ENCODE results near the gene RTL3. TPM values are rescaled to one million over a fixed set of nuclear protein-coding genes. Genes with fewer than 3 reads are reported as not detected.

Gene RTL3
- total and polyA plus RNA-seq, 9 of the 15 experiments (the other 6 are each of a cell fraction or from before 2014, with no cell fraction given) = not detected

DNA sequence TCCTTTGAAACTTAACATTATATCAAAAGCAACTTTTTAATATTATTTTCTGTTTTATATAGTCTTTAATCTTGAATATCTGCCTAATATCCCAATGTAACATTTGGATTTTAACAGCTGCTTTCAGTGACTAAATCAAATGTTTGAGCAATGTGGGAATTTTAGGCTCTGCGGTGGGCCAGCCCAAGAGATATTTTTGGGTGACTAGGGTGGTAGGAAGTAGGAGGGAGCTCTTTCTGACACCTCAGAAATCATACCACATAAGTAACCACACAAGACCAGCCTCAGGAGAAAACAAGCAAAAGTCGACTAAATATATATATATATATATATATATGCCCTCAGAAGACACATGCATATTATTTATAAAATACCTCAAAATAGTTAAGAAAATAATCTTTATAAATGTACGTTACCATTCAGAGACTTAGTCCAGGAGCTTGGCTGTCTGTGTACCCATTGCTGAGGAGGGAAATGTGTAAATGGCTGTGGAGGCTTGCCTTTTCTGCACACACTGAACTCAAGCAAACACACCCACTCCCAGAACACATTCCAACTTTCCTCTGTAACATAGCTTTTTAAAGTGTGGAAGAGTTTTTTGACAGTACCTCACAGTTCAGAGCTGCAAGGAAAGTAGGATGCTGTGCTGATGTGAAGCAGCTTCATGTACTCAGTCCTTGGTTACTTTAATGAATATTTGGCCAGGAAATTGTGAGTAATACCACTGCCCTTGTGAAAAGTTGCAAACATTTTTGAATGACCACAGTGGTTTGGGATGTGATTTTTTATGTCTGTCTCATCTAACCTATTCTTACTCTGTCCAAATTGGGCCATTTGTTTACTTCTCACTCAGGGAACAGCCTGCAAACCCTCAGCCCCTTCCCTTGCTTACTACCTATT, at the start of gene RTL3 (continued):
- TF ChIP-seq, protein P1, sequence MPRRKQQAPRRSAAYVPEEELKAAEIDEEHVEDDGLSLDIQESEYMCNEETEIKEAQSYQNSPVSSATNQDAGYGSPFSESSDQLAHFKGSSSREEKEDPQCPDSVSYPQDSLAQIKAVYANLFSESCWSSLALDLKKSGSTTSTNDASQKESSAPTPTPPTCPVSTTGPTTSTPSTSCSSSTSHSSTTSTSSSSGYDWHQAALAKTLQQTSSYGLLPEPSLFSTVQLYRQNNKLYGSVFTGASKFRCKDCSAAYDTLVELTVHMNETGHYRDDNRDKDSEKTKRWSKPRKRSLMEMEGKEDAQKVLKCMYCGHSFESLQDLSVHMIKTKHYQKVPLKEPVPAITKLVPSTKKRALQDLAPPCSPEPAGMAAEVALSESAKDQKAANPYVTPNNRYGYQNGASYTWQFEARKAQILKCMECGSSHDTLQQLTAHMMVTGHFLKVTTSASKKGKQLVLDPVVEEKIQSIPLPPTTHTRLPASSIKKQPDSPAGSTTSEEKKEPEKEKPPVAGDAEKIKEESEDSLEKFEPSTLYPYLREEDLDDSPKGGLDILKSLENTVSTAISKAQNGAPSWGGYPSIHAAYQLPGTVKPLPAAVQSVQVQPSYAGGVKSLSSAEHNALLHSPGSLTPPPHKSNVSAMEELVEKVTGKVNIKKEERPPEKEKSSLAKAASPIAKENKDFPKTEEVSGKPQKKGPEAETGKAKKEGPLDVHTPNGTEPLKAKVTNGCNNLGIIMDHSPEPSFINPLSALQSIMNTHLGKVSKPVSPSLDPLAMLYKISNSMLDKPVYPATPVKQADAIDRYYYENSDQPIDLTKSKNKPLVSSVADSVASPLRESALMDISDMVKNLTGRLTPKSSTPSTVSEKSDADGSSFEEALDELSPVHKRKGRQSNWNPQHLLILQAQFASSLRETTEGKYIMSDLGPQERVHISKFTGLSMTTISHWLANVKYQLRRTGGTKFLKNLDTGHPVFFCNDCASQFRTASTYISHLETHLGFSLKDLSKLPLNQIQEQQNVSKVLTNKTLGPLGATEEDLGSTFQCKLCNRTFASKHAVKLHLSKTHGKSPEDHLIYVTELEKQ (CRISPR knock-in tag; IDR thresholded peaks at IDR 0.05) = no peak
- TF ChIP-seq POLR3A (IDR thresholded peaks at IDR 0.05; ENCODE audit: borderline replicate concordance, extremely low read depth, insufficient read depth, insufficient read length) = no peak
- no peak for TF ChIP-seq RAD51 (IDR thresholded peaks at IDR 0.05; ENCODE audit: borderline replicate concordance, low read depth)
- TF ChIP-seq ZBTB1 (CRISPR knock-in tag; IDR thresholded peaks at IDR 0.05; ENCODE audit: borderline replicate concordance, low read depth) = no peak
- no peak for TF ChIP-seq ASH1L (IDR thresholded peaks at IDR 0.05; ENCODE audit: borderline replicate concordance, low read depth, partially characterized antibody)
- no peak for TF ChIP-seq SMAD4 (CRISPR knock-in tag; conservative IDR thresholded peaks at IDR 0.05)
- no peak for TF ChIP-seq CBX8 (IDR thresholded peaks at IDR 0.05; ENCODE audit: borderline replicate concordance, extremely low read depth, low read depth, low read length, poor library complexity, severe bottlenecking)
- no peak for TF ChIP-seq THRAP3 (IDR thresholded peaks at IDR 0.05; ENCODE audit: borderline replicate concordance)
- TF ChIP-seq ZKSCAN3 (CRISPR knock-in tag; IDR thresholded peaks at IDR 0.05) = no peak
- TF ChIP-seq, protein P2, sequence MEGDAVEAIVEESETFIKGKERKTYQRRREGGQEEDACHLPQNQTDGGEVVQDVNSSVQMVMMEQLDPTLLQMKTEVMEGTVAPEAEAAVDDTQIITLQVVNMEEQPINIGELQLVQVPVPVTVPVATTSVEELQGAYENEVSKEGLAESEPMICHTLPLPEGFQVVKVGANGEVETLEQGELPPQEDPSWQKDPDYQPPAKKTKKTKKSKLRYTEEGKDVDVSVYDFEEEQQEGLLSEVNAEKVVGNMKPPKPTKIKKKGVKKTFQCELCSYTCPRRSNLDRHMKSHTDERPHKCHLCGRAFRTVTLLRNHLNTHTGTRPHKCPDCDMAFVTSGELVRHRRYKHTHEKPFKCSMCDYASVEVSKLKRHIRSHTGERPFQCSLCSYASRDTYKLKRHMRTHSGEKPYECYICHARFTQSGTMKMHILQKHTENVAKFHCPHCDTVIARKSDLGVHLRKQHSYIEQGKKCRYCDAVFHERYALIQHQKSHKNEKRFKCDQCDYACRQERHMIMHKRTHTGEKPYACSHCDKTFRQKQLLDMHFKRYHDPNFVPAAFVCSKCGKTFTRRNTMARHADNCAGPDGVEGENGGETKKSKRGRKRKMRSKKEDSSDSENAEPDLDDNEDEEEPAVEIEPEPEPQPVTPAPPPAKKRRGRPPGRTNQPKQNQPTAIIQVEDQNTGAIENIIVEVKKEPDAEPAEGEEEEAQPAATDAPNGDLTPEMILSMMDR (IDR thresholded peaks at IDR 0.05 in 2 of 3, conservative IDR thresholded peaks at IDR 0.05 in 1 of 3; ENCODE audit: insufficient read depth in 2 of 3, low read depth in 1 of 3, low read length in 3 of 3) = no peak
- TF ChIP-seq, protein P3, sequence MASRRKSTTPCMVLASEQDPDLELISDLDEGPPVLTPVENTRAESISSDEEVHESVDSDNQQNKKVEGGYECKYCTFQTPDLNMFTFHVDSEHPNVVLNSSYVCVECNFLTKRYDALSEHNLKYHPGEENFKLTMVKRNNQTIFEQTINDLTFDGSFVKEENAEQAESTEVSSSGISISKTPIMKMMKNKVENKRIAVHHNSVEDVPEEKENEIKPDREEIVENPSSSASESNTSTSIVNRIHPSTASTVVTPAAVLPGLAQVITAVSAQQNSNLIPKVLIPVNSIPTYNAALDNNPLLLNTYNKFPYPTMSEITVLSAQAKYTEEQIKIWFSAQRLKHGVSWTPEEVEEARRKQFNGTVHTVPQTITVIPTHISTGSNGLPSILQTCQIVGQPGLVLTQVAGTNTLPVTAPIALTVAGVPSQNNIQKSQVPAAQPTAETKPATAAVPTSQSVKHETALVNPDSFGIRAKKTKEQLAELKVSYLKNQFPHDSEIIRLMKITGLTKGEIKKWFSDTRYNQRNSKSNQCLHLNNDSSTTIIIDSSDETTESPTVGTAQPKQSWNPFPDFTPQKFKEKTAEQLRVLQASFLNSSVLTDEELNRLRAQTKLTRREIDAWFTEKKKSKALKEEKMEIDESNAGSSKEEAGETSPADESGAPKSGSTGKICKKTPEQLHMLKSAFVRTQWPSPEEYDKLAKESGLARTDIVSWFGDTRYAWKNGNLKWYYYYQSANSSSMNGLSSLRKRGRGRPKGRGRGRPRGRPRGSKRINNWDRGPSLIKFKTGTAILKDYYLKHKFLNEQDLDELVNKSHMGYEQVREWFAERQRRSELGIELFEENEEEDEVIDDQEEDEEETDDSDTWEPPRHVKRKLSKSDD (conservative IDR thresholded peaks at IDR 0.05; ENCODE audit: low read length) = no peak
- TF ChIP-seq ATF7 (IDR thresholded peaks at IDR 0.05) = no peak
- no peak for TF ChIP-seq MTA2 (IDR thresholded peaks at IDR 0.05; ENCODE audit: low read depth)
- TF ChIP-seq U2AF2 (optimal IDR thresholded peaks at IDR 0.05; ENCODE audit: low read depth, low read length) = no peak

Data from K562 (cell line).